Activated CD8-positive, alpha-beta memory T cell treated with anti-CD3 and anti-CD28 coated beads for 24 hours (primary cell): ENCODE data around the gene FIGLA.
"Not testable (repeated sequence)": the region's sequence is repeated elsewhere in the genome, so short reads cannot be mapped to it uniquely, and the experiment has no call there.

Experiments
- DNase-seq: peaks from one replicate; pipeline ENCODE4 v3.0.0-alpha.2; 2020

Gene FIGLA

GRCh38 chr2:70743677-70744076 lies 46.8 kb downstream of the FIGLA start:
- DNase-seq, result no peak

GRCh38 chr2:70743068-70743467 lies 47.4 kb downstream of the FIGLA start:
- DNase-seq, result no peak

- not testable (repeated sequence) for DNase-seq
These were observed 51.0 kb downstream of the FIGLA start for GRCh38 chr2:70739492-70739891.

- DNase-seq, result no peak
These were observed 52.3 kb downstream of the FIGLA start for GRCh38 chr2:70738159-70738558.

DNA sequence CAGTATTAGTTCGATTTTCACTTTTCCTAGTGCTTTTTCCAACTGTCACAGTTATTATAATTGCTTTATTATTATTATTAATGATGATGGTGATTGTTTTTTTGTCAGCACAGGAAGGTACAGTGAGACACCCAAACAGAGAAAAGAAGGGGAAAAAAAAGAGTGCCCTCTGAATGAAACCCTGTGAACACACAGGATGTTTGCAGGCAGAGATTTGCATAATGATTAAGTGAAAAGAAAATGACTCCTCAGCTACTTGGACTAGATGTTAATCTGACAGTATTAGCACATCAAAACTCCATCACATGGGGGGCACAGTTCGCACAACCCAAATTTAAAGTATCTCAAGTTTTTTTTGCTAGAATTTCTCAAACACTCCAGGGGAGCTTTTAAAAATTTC lies 55.4 kb downstream of the FIGLA start:
- DNase-seq, result no peak

GRCh38 chr2:70733646-70734180 lies 56.7 kb downstream of the FIGLA start:
- no peak for DNase-seq

DNA sequence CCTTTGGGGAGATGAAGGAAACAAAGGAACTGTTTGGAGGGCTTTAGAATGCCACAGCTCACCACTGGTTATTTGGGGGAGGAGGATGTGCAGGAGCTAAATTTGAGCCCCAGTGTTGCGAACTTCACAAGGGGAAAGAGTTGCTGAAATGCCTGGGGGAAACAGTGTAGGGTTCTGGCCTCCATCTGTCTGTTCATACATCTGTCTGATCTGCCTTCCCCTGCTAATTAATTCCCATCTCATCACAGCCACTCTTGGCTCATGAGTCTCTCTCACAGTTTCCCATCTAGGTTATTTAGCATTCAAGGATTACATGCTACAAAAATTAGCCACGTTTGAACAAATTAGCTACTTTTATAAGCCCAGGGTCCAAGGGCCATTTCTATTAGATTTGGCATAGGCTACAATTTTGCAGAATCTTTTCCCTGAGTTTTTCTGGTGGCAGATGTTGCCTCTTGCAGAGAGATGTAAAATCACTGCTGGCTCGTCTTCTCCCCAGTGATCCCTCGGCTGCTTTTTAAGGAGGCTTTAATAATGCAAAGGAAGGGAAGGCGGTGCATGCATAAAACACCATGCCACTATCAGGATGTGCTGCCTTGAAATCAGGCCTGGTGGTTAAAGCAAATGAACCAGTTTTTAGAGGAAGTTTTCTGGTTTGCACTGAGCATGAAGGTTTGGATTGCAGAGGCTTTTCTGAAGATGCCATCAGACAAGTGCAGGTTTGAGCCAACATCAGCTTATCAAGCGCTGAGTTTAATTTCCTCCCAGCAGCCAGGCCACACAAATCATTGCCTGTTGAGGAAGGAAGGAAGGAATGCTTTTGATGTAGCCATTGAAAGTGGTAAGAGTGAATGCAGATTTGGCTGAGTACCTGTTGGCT lies 57.4 kb downstream of the FIGLA start:
- DNase-seq, result no peak

GRCh38 chr2:70730730-70731129 lies 59.7 kb downstream of the FIGLA start:
- DNase-seq, result no peak

GRCh38 chr2:70729647-70730046 lies 60.8 kb downstream of the FIGLA start:
- DNase-seq, result no peak

GRCh38 chr2:70728128-70728527 lies 62.3 kb downstream of the FIGLA start:
- no peak for DNase-seq
